Uterus (tissue), 4 donors: ENCODE measurements around the gene RPLP2. TPM values are rescaled to one million over a fixed set of nuclear protein-coding genes. Genes with fewer than 3 reads are reported as not detected.
A peak's percentile ranks its signal among the peaks of the same experiment; 100 is the strongest.

Experiments
- DNase-seq, 2 donors: peaks; one replicate each; pipeline ENCODE4 v3.0.0-alpha.2; 2019 to 2020
- H3K27ac ChIP-seq, 2 donors: fragments of 200-600 bp; sonication (generic); 1 replicate in 1 of 2; 2 replicates in 1 of 2; pipeline ENCODE4 v1.5.1; 2016 to 2018
- H3K27me3 ChIP-seq, 2 donors: fragments of 200-600 bp; sonication (generic); one replicate each; pipeline ENCODE4 v1.5.1; 2018 to 2019; ENCODE audit warnings: control low read depth in 1 of 2
- H3K36me3 ChIP-seq, 2 donors: fragments of 200-600 bp; sonication (generic); one replicate each; pipeline ENCODE4 v1.5.1; 2019; ENCODE audit warnings: control low read depth in 1 of 2
- H3K4me1 ChIP-seq, 2 donors: fragments of 200-600 bp; sonication (generic); one replicate each; pipeline ENCODE4 v1.5.1; 2018 to 2019; ENCODE audit warnings: control low read depth in 1 of 2
- H3K4me3 ChIP-seq, 2 donors: fragments of 200-600 bp; sonication (generic); 1 replicate in 1 of 2; 2 replicates in 1 of 2; pipeline ENCODE4 v1.5.1; 2018 to 2019; ENCODE audit warnings: mild to moderate bottlenecking in 1 of 2
- H3K9me3 ChIP-seq, 2 donors: fragments of 200-600 bp; sonication (generic); one replicate each; pipeline ENCODE4 v1.5.1; 2019; ENCODE audit warnings: control low read depth in 1 of 2
- POLR2A ChIP-seq, 2 donors: fragments of 450-650 bp; IDR thresholded peaks; one replicate each; pipeline ENCODE4 v1.6.1; 2016; ENCODE audit warnings: antibody characterized with exemption in 2 of 2, mild to moderate bottlenecking in 1 of 2, moderate library complexity in 1 of 2
- intact Hi-C: fragments of 100-400 bp; cut with DNase I; formaldehyde crosslinking; loops from one replicate; pipeline ENCODE4 v1.15.1; 2023; ENCODE audit warnings: low total_unique reads
- total RNA-seq, 4 donors: library from RNA; depleted of rRNA in 3 of 4; stranded (reverse); fragments of >200 nt in 3 of 4; gene quantifications; one replicate each; pipeline versions ENCODE4 v1.1.0 to v1.2.4, GENCODE V29; 2014 to 2023
- TF ChIP-seq, protein P1 (sequence below), 4 experiments: fragments of 200-600 bp in 2 of 4; fragments of 450-650 bp in 2 of 4; sonication (generic) in 2 of 4; IDR thresholded peaks; one replicate each; pipeline ENCODE4 v1.5.1; 2016 to 2019; ENCODE audit warnings: antibody characterized with exemption in 4 of 4, mild to moderate bottlenecking in 2 of 4, moderate library complexity in 1 of 4
- donor health status: DM: yes; HTN: yes; CAD: no.

The RPLP2 gene
- total RNA-seq, 4 donors from 2014 or later = 100 to 1,968 (median 496) TPM

DNA sequence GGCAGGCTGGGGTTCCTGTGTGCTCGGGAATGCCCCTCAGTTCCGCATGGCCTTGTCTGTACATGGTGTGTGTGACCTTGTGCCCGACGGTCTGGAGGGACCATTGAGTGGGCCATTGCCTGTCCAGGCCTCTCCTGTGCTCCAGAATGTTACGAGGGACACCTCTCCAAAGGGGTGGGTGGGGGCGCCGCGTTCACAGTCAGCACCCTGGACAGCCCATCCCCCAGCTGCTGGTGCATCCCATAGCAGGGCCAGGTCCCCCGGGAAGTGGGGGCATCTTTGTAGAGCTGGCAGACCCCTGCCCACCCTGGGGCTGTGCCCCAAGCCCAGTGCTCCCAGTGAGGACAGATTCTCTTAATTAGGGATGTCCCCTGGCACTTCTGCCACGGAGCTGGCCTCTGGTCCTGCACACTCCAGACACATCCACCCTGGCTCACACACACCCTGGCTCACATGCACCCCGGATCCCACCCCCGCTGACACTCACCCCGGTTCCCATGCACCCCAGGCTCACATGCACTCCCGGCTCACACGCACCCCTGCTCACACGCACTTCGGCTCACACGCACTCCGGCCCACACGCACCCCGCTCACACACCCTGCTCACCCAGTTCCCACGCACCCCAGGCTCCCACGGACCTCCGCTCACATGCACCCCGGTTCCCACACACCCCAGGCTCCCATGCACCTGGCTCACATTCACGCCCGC is 48.4 kb downstream of the RPLP2 start:
- no peaks in the 10 kb centered on the region for H3K27me3 ChIP-seq
- intact Hi-C loops = no loop called here
- DNase-seq = no peak
- no peak for TF ChIP-seq POLR2A (IDR thresholded peaks at IDR 0.05)
- TF ChIP-seq, protein P1, sequence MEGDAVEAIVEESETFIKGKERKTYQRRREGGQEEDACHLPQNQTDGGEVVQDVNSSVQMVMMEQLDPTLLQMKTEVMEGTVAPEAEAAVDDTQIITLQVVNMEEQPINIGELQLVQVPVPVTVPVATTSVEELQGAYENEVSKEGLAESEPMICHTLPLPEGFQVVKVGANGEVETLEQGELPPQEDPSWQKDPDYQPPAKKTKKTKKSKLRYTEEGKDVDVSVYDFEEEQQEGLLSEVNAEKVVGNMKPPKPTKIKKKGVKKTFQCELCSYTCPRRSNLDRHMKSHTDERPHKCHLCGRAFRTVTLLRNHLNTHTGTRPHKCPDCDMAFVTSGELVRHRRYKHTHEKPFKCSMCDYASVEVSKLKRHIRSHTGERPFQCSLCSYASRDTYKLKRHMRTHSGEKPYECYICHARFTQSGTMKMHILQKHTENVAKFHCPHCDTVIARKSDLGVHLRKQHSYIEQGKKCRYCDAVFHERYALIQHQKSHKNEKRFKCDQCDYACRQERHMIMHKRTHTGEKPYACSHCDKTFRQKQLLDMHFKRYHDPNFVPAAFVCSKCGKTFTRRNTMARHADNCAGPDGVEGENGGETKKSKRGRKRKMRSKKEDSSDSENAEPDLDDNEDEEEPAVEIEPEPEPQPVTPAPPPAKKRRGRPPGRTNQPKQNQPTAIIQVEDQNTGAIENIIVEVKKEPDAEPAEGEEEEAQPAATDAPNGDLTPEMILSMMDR (IDR thresholded peaks at IDR 0.05) = no peak
- H3K27ac ChIP-seq = no peak overlapping the region
- H3K9me3 ChIP-seq = no peaks in the 10 kb centered on the region
- no peak overlapping the region for H3K4me3 ChIP-seq
- H3K4me1 ChIP-seq = no peaks in the 10 kb centered on the region
- no peaks in the 10 kb centered on the region for H3K36me3 ChIP-seq

DNA sequence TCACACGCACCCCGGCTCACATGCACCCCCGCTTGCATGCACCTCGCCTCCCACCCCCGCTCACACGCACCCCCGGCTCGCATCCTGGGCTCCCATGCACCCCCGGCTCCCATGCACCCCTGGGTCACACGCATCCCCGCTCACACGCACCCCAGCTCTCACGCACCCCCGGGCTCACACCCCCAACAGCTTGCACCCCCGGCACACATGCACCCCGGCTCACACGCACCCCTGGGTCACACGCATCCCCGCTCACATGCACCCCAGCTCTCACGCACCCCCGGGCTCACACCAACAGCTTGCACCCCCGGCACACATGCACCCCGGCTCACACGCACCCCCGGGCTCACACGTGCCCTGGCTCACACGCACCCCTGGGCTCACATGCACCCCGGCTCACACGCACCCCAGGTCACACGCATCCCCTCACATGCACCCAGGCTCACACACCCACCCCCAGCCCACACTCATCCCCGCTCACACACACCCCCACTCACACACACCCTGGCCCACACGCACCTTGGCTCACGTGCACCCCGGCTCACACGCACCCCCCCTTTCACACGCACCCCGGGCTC is 49.1 kb downstream of the RPLP2 start:
- no peaks in the 10 kb centered on the region for H3K36me3 ChIP-seq
- H3K27ac ChIP-seq = no peak overlapping the region
- TF ChIP-seq, protein P1 (IDR thresholded peaks at IDR 0.05) = no peak
- no peak for DNase-seq
- intact Hi-C loops = no loop called here
- H3K4me1 ChIP-seq = no peaks in the 10 kb centered on the region
- no peaks in the 10 kb centered on the region for H3K9me3 ChIP-seq
- H3K4me3 ChIP-seq = no peak overlapping the region
- H3K27me3 ChIP-seq = no peaks in the 10 kb centered on the region

DNA sequence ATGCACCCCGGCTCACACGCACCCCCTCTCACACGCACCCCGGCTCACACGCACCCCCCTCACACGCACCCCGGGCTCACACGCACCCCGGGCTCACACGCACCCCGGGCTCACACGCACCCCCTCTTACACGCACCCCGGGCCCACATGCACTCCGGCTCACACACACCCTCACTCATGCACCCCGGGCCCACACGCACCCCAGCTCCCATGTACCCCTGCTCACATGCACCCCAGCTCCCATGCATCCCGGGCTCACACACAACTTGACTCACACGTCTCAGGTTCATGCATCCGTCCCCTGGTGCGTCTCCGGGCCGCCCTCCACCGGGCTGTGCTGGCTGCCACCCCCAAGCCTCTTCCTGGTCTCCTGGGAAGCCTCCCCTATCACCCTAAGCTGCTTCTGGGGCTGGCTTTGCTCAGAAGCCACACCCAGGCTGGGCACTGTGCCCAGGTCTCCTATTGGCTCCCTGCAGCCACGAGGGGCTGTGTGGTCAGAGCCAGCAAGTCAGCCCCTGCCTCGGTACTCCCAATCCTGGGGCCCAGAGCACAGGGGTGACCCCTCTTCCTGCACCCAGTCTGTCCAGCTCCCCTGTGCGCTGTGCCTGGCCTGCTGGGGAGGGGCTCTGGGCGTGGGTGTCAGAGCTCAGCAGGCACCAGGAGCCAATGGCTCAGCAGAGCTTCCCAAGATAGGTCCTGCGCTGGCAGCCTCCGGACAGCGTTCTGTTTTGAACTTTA is 49.8 kb downstream of the RPLP2 start:
- H3K9me3 ChIP-seq = no peaks in the 10 kb centered on the region
- TF ChIP-seq, protein P1 (IDR thresholded peaks at IDR 0.05) = no peak
- TF ChIP-seq POLR2A (IDR thresholded peaks at IDR 0.05) = no peak
- peak overlapping the region in 1 of 2 donors; percentile 41 for H3K27ac ChIP-seq
- H3K36me3 ChIP-seq = no peaks in the 10 kb centered on the region
- H3K27me3 ChIP-seq = no peaks in the 10 kb centered on the region
- peak; percentile 79 to 86 for DNase-seq
- intact Hi-C loops = no loop called here
- no peak overlapping the region for H3K4me3 ChIP-seq
- no peaks in the 10 kb centered on the region for H3K4me1 ChIP-seq

DNA sequence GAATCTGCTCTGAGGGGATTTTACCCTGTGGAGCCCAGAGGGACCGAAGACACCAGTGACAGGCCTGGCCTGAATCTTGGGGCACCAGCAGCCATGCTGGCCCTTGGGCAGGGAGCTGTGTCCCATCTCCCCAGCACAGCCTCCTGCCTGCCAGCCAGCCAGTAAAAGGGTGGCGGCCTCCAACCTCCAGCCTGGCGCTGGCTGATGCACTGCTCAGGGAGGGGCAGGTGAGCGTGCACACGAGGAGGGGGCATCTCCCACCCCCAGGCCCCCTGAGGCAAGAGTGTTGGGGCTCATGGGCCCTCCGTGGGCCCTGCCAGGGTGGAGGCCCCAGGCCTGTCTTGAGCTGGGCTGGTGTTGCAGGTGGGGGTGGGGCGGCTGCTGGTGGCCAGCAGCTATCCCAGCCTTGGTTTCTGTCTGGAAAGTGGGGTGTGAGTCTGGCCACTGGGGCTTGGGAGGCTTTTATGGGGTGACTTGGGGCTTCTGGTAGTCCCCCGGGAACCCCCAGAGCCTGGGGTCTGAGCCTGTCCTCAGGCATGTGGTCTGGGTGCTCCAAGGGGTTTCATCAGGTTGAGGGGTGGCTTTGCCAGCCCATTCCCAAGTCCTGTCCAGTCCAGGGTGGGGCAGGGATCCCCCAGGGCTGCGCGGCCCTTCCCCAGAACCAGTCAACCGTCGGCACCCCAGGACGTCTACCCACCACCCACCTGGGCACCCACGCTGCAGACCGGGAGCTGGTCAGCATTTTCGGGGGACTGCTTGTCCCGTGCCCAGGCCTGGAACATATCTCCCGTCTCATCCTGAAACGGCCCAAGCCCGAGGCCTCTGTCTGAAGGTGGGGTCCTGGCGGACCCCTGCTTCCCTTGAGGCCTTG is 50.7 kb downstream of the RPLP2 start:
- no peak for TF ChIP-seq POLR2A (IDR thresholded peaks at IDR 0.05)
- TF ChIP-seq, protein P1 (IDR thresholded peaks at IDR 0.05) = no peak
- no peaks in the 10 kb centered on the region for H3K4me1 ChIP-seq
- intact Hi-C loops = no loop called here

More for the DNA sequence above, 50.7 kb downstream of the RPLP2 start:
- DNase-seq = no peak
- Histone ChIP-seq H3K27ac (peak overlapping the region in 1 of 2 donors; percentile 41), H3K27me3 (no peaks in the 10 kb centered on the region), H3K9me3 (no peaks in the 10 kb centered on the region), H3K4me3 (no peak overlapping the region), H3K36me3 (no peaks in the 10 kb centered on the region)
